Neural progenitor cell (in vitro differentiated cells): ENCODE measurements around the gene POLR2J.
"Not testable (repeated sequence)": the region's sequence is repeated elsewhere in the genome, so short reads cannot be mapped to it uniquely, and the experiment has no call there.

ENCODE experiments used
- EZH2 ChIP-seq: fragments of 200-600 bp; sonication (generic); IDR thresholded peaks from 2 replicates; pipeline ENCODE4 v1.6.1; 2017; ENCODE audit warnings: antibody characterized with exemption, mild to moderate bottlenecking, moderate library complexity
- EZH2phosphoT487 ChIP-seq: fragments of 200-600 bp; sonication (generic); IDR thresholded peaks from 2 replicates; pipeline ENCODE4 v1.6.1; 2017; ENCODE audit warnings: antibody characterized with exemption
- TF ChIP-seq, protein P1 (sequence below): fragments of 200-600 bp; sonication (generic); IDR thresholded peaks from 2 replicates; pipeline ENCODE4 v1.5.1; 2017; ENCODE audit warnings: antibody characterized with exemption, mild to moderate bottlenecking

DNA sequence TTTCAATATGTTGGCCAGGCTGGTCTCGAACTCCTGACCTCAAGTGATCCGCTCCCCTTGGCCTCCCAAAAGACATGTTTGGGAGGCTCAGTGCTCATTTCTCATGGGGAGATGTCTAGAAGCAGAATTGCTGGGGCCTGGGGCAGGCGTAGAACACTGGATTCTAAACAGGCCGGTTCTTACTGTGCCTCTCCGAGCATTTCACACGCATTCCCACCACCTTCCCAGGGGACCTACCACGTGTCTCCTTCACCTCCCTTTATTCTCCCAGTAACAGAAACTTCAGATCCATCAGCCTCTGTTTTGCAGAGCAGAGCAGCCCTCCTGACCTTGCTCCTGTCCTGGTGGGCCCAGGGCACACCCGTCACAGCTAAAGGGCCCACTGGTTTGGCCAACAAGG is 48.5 kb upstream of the POLR2J start:
- TF ChIP-seq, protein P1, sequence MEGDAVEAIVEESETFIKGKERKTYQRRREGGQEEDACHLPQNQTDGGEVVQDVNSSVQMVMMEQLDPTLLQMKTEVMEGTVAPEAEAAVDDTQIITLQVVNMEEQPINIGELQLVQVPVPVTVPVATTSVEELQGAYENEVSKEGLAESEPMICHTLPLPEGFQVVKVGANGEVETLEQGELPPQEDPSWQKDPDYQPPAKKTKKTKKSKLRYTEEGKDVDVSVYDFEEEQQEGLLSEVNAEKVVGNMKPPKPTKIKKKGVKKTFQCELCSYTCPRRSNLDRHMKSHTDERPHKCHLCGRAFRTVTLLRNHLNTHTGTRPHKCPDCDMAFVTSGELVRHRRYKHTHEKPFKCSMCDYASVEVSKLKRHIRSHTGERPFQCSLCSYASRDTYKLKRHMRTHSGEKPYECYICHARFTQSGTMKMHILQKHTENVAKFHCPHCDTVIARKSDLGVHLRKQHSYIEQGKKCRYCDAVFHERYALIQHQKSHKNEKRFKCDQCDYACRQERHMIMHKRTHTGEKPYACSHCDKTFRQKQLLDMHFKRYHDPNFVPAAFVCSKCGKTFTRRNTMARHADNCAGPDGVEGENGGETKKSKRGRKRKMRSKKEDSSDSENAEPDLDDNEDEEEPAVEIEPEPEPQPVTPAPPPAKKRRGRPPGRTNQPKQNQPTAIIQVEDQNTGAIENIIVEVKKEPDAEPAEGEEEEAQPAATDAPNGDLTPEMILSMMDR = not testable (repeated sequence)
- TF ChIP-seq EZH2phosphoT487, EZH2: not testable (repeated sequence)
